ENCODE measurements around the gene SRPX. TPM values are rescaled to one million over a fixed set of nuclear protein-coding genes. Genes with fewer than 3 reads are reported as not detected.

Gene SRPX
- total and polyA plus RNA-seq, 10 of the 15 experiments (the other 5 are each of a cell fraction or from before 2014, with no cell fraction given): 0.05 to 0.79 (median 0.23) TPM; not detected in 1

- no peak for TF ChIP-seq SREBF1 (IDR thresholded peaks at IDR 0.05; ENCODE audit: low read length)
- no peak for TF ChIP-seq MEF2B (IDR thresholded peaks at IDR 0.05; ENCODE audit: partially characterized antibody, poor library complexity, severe bottlenecking)
- no peak for TF ChIP-seq STAT1 (conservative IDR thresholded peaks at IDR 0.05)
Observed at GRCh38 chrX:38102875-38103274, 117.8 kb downstream of the SRPX start (continued).

GRCh38 chrX:38102240-38102639 is 118.4 kb downstream of the SRPX start:
- no peak overlapping the region for H3K4me3 ChIP-seq
- ChIA-PET RAD21 (ENCODE audit: unreplicated experiment) (no interaction called here), POLR2A (no interaction called here), SMC1A (ENCODE audit: uncharacterized antibody, unreplicated experiment) (no interaction called here), CTCF (interaction anchor here (1.4 kb wide), 1 partner anchor 10 kb away, joined by 4 read pairs; no protein-coding TSS in a partner anchor)
- TF ChIP-seq CBFB (IDR thresholded peaks at IDR 0.05; ENCODE audit: low read depth) (no peak), NRF1 (conservative IDR thresholded peaks at IDR 0.05; ENCODE audit: low read depth, low read length) (no peak), RUNX3 (IDR thresholded peaks at IDR 0.05; ENCODE audit: low read length) (no peak), ATF7 (IDR thresholded peaks at IDR 0.05; ENCODE audit: low read depth) (no peak), EZH2 (IDR thresholded peaks at IDR 0.05; ENCODE audit: borderline replicate concordance, control insufficient read depth, low read depth, low read length) (no peak), RCOR1 (conservative IDR thresholded peaks at IDR 0.05; ENCODE audit: low read depth, low read length) (no peak), RFX5 (IDR thresholded peaks at IDR 0.05; ENCODE audit: low read depth, low read length) (no peak), POU2F2 (IDR thresholded peaks at IDR 0.05; ENCODE audit: borderline replicate concordance, low read depth, low read length) (no peak), HSF1 (IDR thresholded peaks at IDR 0.05; ENCODE audit: low read depth, low read length) (no peak), SUPT20H (IDR thresholded peaks at IDR 0.05; ENCODE audit: borderline replicate concordance, control insufficient read depth, low read depth, low read length) (no peak), ZBTB40 (IDR thresholded peaks at IDR 0.05; ENCODE audit: borderline replicate concordance) (no peak), ZNF217 (IDR thresholded peaks at IDR 0.05) (no peak), IKZF1 (conservative IDR thresholded peaks at IDR 0.05) (no peak), STAT1 (conservative IDR thresholded peaks at IDR 0.05) (no peak), EP300 (IDR thresholded peaks at IDR 0.05; ENCODE audit: borderline replicate concordance in 1 of 2, control insufficient read depth in 1 of 2, low read depth in 2 of 2, low read length in 2 of 2) (no peak), NFYB (IDR thresholded peaks at IDR 0.05; ENCODE audit: insufficient read depth, low read depth, low read length) (no peak)
- H2AFZ ChIP-seq (ENCODE audit: control insufficient read depth, low read depth, low read length): no peak overlapping the region
- H3K4me2 ChIP-seq (ENCODE audit: control insufficient read depth, insufficient read depth): no peak overlapping the region
- no peaks in the 10 kb centered on the region; the same call in 2 of the 3 replicates for H3K9me3 ChIP-seq (replicated peaks; ENCODE audit: control insufficient read depth, insufficient read depth, low read length)
- no peaks in the 10 kb centered on the region for H3K27me3 ChIP-seq (replicated peaks in 1 of 2; ENCODE audit: control insufficient read depth in 2 of 2, insufficient read depth in 2 of 2, low read length in 1 of 2)
- in situ Hi-C loops (cut with MboI): no loop called here
- intact Hi-C loops (cut with micrococcal nuclease; ENCODE audit: unreplicated experiment): loop anchor here (5.0 to 10.0 kb wide), 2 partner anchors 45 to 173 kb away; no protein-coding TSS in a partner anchor
- no TSS peak for BruUV-seq (replicated peaks)
- no peaks in the 10 kb centered on the region for H3K79me2 ChIP-seq (ENCODE audit: control insufficient read depth, insufficient read depth, low read length)
- DNase-seq (ENCODE audit: low read depth, low spot score) (no peak), FAIRE-seq (no peak), ATAC-seq (no peak)
- no peaks in the 10 kb centered on the region for H3K36me3 ChIP-seq (ENCODE audit: control insufficient read depth in 2 of 2, insufficient read depth in 2 of 2, low read length in 1 of 2)
- 86% methylated on average over 2 of the region's 2 CpGs for WGBS (ENCODE audit: insufficient coverage, insufficient replicate concordance, low lambda C conversion rate, missing lambda C conversion rate)
- no peak overlapping the region for H3K9ac ChIP-seq (ENCODE audit: control insufficient read depth, insufficient read depth, low read length)
- H4K20me1 ChIP-seq (ENCODE audit: control insufficient read depth, insufficient read depth): no peaks in the 10 kb centered on the region
- H3K4me1 ChIP-seq (ENCODE audit: control insufficient read depth, insufficient read depth, low read length): no peaks in the 10 kb centered on the region
- no peak overlapping the region; the same call in 1 of the 2 replicates for H3K27ac ChIP-seq (ENCODE audit: control insufficient read depth, insufficient read depth)

Data from GM12878 (cell line).